OCI-LY1 (cell line): ENCODE measurements around the gene TMED6.

ENCODE experiments used
- EZH2 ChIP-seq: fragments of 200-600 bp; sonication (generic), shearing (Covaris generic); IDR thresholded peaks from 2 replicates; pipeline ENCODE4 v1.8.0; 2017; ENCODE audit warnings: borderline replicate concordance, mixed run types, mild to moderate bottlenecking, antibody characterized with exemption, low read length, moderate library complexity, mixed read lengths
- TF ChIP-seq, protein P1 (sequence below): fragments of 200-600 bp; sonication (generic), shearing (Covaris generic); IDR thresholded peaks from 2 replicates; pipeline ENCODE4 v1.5.1; 2017; ENCODE audit warnings: mild to moderate bottlenecking, antibody characterized with exemption, low read length, moderate library complexity, mixed read lengths

GRCh38 chr16:69366431-69366830, 14.8 kb upstream of the TMED6 start:
- TF ChIP-seq, protein P1, sequence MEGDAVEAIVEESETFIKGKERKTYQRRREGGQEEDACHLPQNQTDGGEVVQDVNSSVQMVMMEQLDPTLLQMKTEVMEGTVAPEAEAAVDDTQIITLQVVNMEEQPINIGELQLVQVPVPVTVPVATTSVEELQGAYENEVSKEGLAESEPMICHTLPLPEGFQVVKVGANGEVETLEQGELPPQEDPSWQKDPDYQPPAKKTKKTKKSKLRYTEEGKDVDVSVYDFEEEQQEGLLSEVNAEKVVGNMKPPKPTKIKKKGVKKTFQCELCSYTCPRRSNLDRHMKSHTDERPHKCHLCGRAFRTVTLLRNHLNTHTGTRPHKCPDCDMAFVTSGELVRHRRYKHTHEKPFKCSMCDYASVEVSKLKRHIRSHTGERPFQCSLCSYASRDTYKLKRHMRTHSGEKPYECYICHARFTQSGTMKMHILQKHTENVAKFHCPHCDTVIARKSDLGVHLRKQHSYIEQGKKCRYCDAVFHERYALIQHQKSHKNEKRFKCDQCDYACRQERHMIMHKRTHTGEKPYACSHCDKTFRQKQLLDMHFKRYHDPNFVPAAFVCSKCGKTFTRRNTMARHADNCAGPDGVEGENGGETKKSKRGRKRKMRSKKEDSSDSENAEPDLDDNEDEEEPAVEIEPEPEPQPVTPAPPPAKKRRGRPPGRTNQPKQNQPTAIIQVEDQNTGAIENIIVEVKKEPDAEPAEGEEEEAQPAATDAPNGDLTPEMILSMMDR, result no peak
- TF ChIP-seq EZH2, result no peak
